Suprapubic skin (tissue), 3 donors: ENCODE data around the gene CD248.

ENCODE experiments used
- CTCF ChIP-seq, 2 donors: fragments of 200-600 bp in 1 of 2; fragments of 450-650 bp in 1 of 2; sonication (generic) in 1 of 2; IDR thresholded peaks; one replicate each; pipeline ENCODE4 v1.5.1; 2016 to 2019; ENCODE audit warnings: antibody characterized with exemption in 2 of 2, mild to moderate bottlenecking in 1 of 2, moderate library complexity in 1 of 2
- EP300 ChIP-seq: sonication (generic); formaldehyde crosslinking; IDR thresholded peaks from one replicate; pipeline ENCODE4 v1.6.1; 2017; ENCODE audit warnings: antibody characterized with exemption
- POLR2A ChIP-seq, 2 donors: fragments of 450-650 bp; IDR thresholded peaks; one replicate each; pipeline ENCODE4 v1.6.1; 2017; ENCODE audit warnings: antibody characterized with exemption in 2 of 2, mild to moderate bottlenecking in 2 of 2, moderate library complexity in 2 of 2

DNA sequence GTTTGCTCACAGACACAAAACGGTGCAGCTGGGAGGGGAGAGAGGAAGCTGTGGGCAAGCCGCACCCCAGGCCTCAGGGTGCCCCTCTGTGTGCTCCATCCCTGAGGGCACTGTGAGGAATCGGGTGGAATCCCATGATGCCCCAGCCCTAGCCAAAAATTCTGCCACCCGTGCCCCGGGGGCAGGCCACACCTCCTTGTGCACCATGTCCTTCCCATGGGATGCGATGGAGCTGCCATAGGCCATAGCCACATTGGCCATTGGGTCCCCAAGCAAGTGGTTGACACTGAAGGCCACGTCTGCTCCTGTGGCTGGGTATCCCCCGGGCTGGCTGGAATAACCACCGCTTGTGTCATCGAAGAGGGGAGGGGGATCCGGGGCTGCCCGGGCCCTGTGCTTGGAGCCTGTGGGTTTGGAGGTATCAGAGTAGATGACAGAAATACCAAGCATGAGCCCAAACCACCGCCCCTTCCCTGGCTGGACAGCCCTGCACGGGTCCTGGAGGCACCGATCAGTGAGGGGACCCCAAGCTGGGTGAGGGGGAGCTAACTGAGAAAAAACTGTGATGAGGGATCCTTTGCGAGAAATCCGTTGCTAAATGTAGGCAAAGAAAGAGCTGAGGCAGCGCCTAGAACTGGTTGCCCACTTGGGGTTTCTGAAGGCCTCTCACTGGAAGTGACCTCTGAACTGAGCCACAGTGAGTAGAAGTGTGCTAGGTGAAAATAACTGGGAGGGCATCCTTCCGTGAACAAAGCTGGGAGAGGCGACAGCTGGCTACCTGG is 28.8 kb downstream of the CD248 start:
- TF ChIP-seq CTCF (IDR thresholded peaks at IDR 0.05) (no peak), POLR2A (IDR thresholded peaks at IDR 0.05) (no peak), EP300 (no peak)
